Spleen (tissue), 13 donors: ENCODE results near the gene VDAC1. TPM values are rescaled to one million over a fixed set of nuclear protein-coding genes. Genes with fewer than 3 reads are reported as not detected.

ENCODE experiments used
- DNase-seq: peaks from one replicate; pipeline ENCODE4 v3.0.0-alpha.2; 2020
- H3K27ac ChIP-seq, 8 donors: fragments of 200-600 bp; sonication (generic) in 7 of 8; 1 replicate in 4 of 8; 2 replicates in 4 of 8; pipeline versions ENCODE4 v1.5.0 to v1.8.0; 2016 to 2021; ENCODE audit warnings: inconsistent platforms in 4 of 8, mild to moderate bottlenecking in 4 of 8, moderate library complexity in 1 of 8
- H3K27me3 ChIP-seq, 7 donors: fragments of 200-600 bp; sonication (generic) in 6 of 7; replicated peaks in 1 of 7; 1 replicate in 4 of 7; 2 replicates in 3 of 7; pipeline versions ENCODE4 v1.5.0 to v1.8.0; 2016 to 2021; ENCODE audit warnings: inconsistent platforms in 3 of 7, mild to moderate bottlenecking in 1 of 7
- H3K36me3 ChIP-seq, 6 donors: fragments of 200-600 bp; sonication (generic) in 5 of 6; 1 replicate in 4 of 6; 2 replicates in 2 of 6; pipeline versions ENCODE4 v1.5.0 to v1.8.0; 2016 to 2021; ENCODE audit warnings: inconsistent platforms in 2 of 6
- H3K4me1 ChIP-seq, 6 donors: fragments of 200-600 bp; sonication (generic) in 5 of 6; 1 replicate in 3 of 6; 2 replicates in 3 of 6; pipeline versions ENCODE4 v1.5.0 to v1.8.0; 2016 to 2021; ENCODE audit warnings: inconsistent platforms in 3 of 6
- H3K4me3 ChIP-seq, 8 donors: fragments of 200-600 bp; sonication (generic) in 7 of 8; 1 replicate in 4 of 8; 2 replicates in 4 of 8; pipeline versions ENCODE4 v1.5.0 to v1.8.0; 2016 to 2021; ENCODE audit warnings: inconsistent platforms in 4 of 8, mild to moderate bottlenecking in 4 of 8, moderate library complexity in 2 of 8
- H3K9me3 ChIP-seq, 8 donors: fragments of 200-600 bp; sonication (generic) in 7 of 8; 1 replicate in 4 of 8; 2 replicates in 4 of 8; pipeline versions ENCODE4 v1.5.0 to v1.8.0; 2016 to 2021; ENCODE audit warnings: inconsistent platforms in 4 of 8
- POLR2A ChIP-seq, 3 donors: fragments of 450-650 bp; IDR thresholded peaks; one replicate each; pipeline ENCODE4 v1.5.1; 2017; ENCODE audit warnings: antibody characterized with exemption in 3 of 3, mild to moderate bottlenecking in 1 of 3
- POLR2AphosphoS5 ChIP-seq, 3 donors: sonication (generic); formaldehyde crosslinking; IDR thresholded peaks; one replicate each; pipeline ENCODE4 v1.5.1; 2017; ENCODE audit warnings: antibody characterized with exemption in 3 of 3
- WGBS, 5 donors: extraction: QIAGEN DNeasy Blood & Tissue Kit in 3 of 5; methylation state at CpG; one replicate each; pipeline versions ENCODE4 v1.1.5 to v1.1.7; 2013 to 2018; 5-methylcytosine and 5-hydroxymethylcytosine counted together
- intact Hi-C: fragments of 100-400 bp; cut with DNase I; formaldehyde crosslinking; loops from one replicate; pipeline ENCODE4 v1.15.0; 2023; ENCODE audit warnings: low total_unique reads
- long read RNA-seq, 2 donors: transcript quantifications; one replicate each; lab custom pipeline, GENCODE V29; 2026
- polyA plus RNA-seq, 3 donors: library from polyadenylated mRNA; stranded (reverse); fragments of 200-250 nt; gene quantifications; one replicate each; pipeline ENCODE4 v1.2.1, GENCODE V29; 2013
- total RNA-seq, 7 donors: library from RNA; depleted of rRNA in 3 of 7; stranded (reverse); fragments of >200 nt in 3 of 7; fragmentation: NEBNext Ultra II Directional in 4 of 7; extraction: Animal tissue kit (Norgen Biotek cat#: 25700) in 4 of 7; gene quantifications; one replicate each; pipeline versions ENCODE4 v1.1.0 to v1.2.1, GENCODE V29; 2016 to 2021
- TF ChIP-seq, protein P1 (sequence below), 11 experiments: fragments of 200-600 bp in 7 of 11; fragments of 450-650 bp in 4 of 11; sonication (generic) in 4 of 11; IDR thresholded peaks in 8 of 11; conservative IDR thresholded peaks in 3 of 11; 1 replicate in 7 of 11; 2 replicates in 4 of 11; pipeline versions ENCODE4 v1.4.0 to v1.8.0; 2016 to 2021; ENCODE audit warnings: antibody characterized with exemption in 11 of 11, inconsistent platforms in 4 of 11, mild to moderate bottlenecking in 1 of 11
- donor health status: healthy with polysubstance abuse.
- donor health status: DM: no; HTN: no; CAD: no; lungs with moderate emphysema.
- donor health status: DM: no; HTN: no; CAD: no.
- donor health status: Bipolar disorder and iron deficiency.
- donor health status: healthy.
- donor health status: DM: no; HTN: no; CAD: no.
- donor health status: DM: yes; HTN: yes; CAD: no.

Gene VDAC1, protein sequence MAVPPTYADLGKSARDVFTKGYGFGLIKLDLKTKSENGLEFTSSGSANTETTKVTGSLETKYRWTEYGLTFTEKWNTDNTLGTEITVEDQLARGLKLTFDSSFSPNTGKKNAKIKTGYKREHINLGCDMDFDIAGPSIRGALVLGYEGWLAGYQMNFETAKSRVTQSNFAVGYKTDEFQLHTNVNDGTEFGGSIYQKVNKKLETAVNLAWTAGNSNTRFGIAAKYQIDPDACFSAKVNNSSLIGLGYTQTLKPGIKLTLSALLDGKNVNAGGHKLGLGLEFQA
- 100 to 1,000 TPM in 1 of 7 donors, 10 to 100 TPM in 6; 69.2 to 100 (median 86.4) TPM for total RNA-seq
- polyA plus RNA-seq: 10 to 100 TPM; 53.3 to 84.0 (median 76.2) TPM
- long read RNA-seq, donor 1, transcript VDAC1-207 (4 exons, 635 nt): minor isoform, 20 of 55 reads
- long read RNA-seq, donor 1, transcript VDAC1-203 (9 exons, 1,873 nt): major isoform, 31 of 55 reads
- long read RNA-seq, donor 1, partial matches to known transcripts: 0 of 55 reads
- long read RNA-seq, donor 1, other reads (novel, unspliced or antisense): 0 of 55 reads
- long read RNA-seq, donor 2, transcript VDAC1-203 (9 exons, 1,873 nt): major isoform, 23 of 53 reads
- long read RNA-seq, donor 2, transcript VDAC1-207 (4 exons, 635 nt): minor isoform, 20 of 53 reads
- long read RNA-seq, donor 2, partial matches to known transcripts: 5 of 53 reads
- long read RNA-seq, donor 2, other reads (novel, unspliced or antisense): 0 of 53 reads

DNA sequence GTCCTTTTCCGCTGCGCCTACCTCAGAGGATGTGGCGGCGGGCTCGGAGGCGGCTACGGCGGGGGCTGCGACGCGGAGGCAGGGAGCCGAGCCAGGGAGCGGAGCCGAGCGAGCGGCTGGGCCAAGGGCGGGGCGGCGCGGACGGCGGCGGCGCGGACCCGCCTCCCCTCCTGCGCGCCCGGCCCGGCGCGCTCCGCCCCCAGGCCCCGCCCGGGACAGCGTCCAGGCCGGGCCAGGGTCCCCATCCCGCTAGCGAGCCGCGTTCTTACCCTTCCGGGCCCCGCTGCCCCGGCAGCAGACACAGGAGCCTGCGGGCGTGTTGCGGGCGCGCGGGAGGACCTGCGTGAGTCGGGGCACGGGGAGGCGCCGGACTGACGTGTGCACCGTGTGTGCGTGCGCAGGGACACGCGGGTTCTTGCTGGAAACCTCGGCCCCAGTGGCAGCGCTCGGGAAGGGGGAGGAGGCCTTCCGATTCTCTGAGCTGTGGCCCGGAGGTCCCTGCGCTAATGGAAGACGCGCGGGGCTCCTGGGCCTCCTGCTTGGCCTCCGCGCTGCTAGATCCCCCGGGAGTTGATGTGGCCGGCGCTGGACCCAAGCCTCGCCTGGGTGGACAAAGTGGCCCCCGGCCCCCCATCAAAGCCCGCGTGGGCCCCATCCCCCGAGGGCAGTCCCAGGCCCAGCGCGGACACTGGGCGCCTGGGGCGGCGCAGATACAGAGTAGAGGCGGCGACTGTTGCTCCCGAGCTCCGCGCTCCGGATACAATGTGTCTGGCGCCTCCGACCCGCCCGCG is at the start of gene VDAC1:
VDAC1 (minus strand) TSS at position 350 of the 791 bp plus-strand sequence. CDS start 11,963 bp downstream, outside the sequence.
- Histone ChIP-seq H3K36me3 (peaks cover 0 to 18% (median 2%) of the 10 kb centered on the region in 6 donors), H3K4me1 (peaks cover 23 to 58% (median 45%) of the 10 kb centered on the region in 6 donors), H3K27ac (peak within 1 kb of the TSS; percentile 94 to 99 (median 97)), H3K9me3 (no peaks in the 10 kb centered on the region), H3K27me3 (no peaks in the 10 kb centered on the region), H3K4me3 (peak within 1 kb of the TSS; percentile 42 to 94 (median 90))
- intact Hi-C loops: no loop called here
- DNase-seq: peak; percentile 94
- WGBS, 5 donors: 0 to 1% (median 1%) methylated on average over 30 to 96 of the region's 96 CpGs
- TF ChIP-seq POLR2AphosphoS5 (IDR thresholded peaks at IDR 0.05) (peak; percentile 82 to 88 (median 84)), POLR2A (IDR thresholded peaks at IDR 0.05) (peak in 1 of 3 donors; percentile 30)
- TF ChIP-seq, protein P1, sequence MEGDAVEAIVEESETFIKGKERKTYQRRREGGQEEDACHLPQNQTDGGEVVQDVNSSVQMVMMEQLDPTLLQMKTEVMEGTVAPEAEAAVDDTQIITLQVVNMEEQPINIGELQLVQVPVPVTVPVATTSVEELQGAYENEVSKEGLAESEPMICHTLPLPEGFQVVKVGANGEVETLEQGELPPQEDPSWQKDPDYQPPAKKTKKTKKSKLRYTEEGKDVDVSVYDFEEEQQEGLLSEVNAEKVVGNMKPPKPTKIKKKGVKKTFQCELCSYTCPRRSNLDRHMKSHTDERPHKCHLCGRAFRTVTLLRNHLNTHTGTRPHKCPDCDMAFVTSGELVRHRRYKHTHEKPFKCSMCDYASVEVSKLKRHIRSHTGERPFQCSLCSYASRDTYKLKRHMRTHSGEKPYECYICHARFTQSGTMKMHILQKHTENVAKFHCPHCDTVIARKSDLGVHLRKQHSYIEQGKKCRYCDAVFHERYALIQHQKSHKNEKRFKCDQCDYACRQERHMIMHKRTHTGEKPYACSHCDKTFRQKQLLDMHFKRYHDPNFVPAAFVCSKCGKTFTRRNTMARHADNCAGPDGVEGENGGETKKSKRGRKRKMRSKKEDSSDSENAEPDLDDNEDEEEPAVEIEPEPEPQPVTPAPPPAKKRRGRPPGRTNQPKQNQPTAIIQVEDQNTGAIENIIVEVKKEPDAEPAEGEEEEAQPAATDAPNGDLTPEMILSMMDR (IDR thresholded peaks at IDR 0.05 in 8 of 11, conservative IDR thresholded peaks at IDR 0.05 in 3 of 11): peak in 1 of 11 experiments; percentile 6

- WGBS, 5 donors: 38 to 52% (median 46%) methylated on average over 5 of the region's 5 CpGs
- no peak for DNase-seq
- intact Hi-C loops: no loop called here
- Histone ChIP-seq H3K36me3 (no peaks in the 10 kb centered on the region), H3K27me3 (no peaks in the 10 kb centered on the region), H3K4me3 (no peak overlapping the region), H3K4me1 (peaks cover 0 to 15% (median 13%) of the 10 kb centered on the region in 6 donors), H3K9me3 (no peaks in the 10 kb centered on the region), H3K27ac (peak overlapping the region in 1 of 8 donors; percentile 49)
- TF ChIP-seq POLR2AphosphoS5 (IDR thresholded peaks at IDR 0.05): no peak
- TF ChIP-seq, protein P1 (IDR thresholded peaks at IDR 0.05 in 8 of 11, conservative IDR thresholded peaks at IDR 0.05 in 3 of 11): no peak
- no peak for TF ChIP-seq POLR2A (IDR thresholded peaks at IDR 0.05)
These were observed 49.1 kb upstream of the VDAC1 start for GRCh38 chr5:134053840-134054338.

GRCh38 chr5:134053314-134053839 is 48.6 kb upstream of the VDAC1 start:
- no peak overlapping the region for H3K4me3 ChIP-seq
- WGBS, 5 donors: 50 to 77% (median 66%) methylated on average over 4 to 8 of the region's 8 CpGs
- H3K36me3 ChIP-seq: no peaks in the 10 kb centered on the region
- no peak for DNase-seq
- TF ChIP-seq POLR2A (IDR thresholded peaks at IDR 0.05) (no peak), POLR2AphosphoS5 (IDR thresholded peaks at IDR 0.05) (no peak)
- TF ChIP-seq, protein P1 (IDR thresholded peaks at IDR 0.05 in 8 of 11, conservative IDR thresholded peaks at IDR 0.05 in 3 of 11): no peak
- intact Hi-C loops: no loop called here
- peak overlapping the region in 1 of 8 donors; percentile 49 for H3K27ac ChIP-seq
- no peaks in the 10 kb centered on the region for H3K9me3 ChIP-seq
- no peaks in the 10 kb centered on the region for H3K27me3 ChIP-seq
- peaks cover 0 to 15% (median 13%) of the 10 kb centered on the region in 6 donors for H3K4me1 ChIP-seq
